ENCODE data around the gene TRIM66.
A peak's percentile ranks its signal among the peaks of the same experiment; 100 is the strongest.

TRIM66 gene

DNA sequence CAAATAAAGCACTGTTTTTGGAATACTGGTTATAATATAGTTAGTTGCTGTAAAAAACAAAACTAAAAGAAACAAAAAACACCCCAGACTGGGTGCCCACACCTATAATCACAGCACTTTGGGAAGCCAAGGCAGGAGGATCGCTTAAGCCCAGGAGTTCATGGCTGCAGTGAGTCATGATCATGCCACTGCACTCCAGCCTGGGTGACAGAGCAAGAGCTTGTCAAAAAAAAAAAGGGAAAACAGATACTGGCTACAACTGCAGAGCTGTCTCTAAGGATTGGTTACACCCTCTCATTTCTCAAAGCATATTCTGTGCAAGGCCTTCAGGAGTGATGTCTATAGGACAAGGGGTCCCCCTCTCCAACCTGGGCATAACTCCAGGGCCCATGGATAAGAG is 73.8 kb downstream of the TRIM66 start:
- DNase-seq (ENCODE audit: low spot score): no peak

- DNase-seq (ENCODE audit: low spot score): no peak
These were observed 76.4 kb downstream of the TRIM66 start for GRCh38 chr11:8605971-8606563.

- peak; percentile 66 for DNase-seq (ENCODE audit: low spot score)
These were observed 78.3 kb downstream of the TRIM66 start for GRCh38 chr11:8604078-8604723.

- DNase-seq (ENCODE audit: low spot score): no peak
These were observed 78.8 kb downstream of the TRIM66 start for GRCh38 chr11:8603696-8604077.

- no peak for DNase-seq (ENCODE audit: low spot score)
These were observed 80.9 kb downstream of the TRIM66 start for GRCh38 chr11:8601376-8602133.

DNA sequence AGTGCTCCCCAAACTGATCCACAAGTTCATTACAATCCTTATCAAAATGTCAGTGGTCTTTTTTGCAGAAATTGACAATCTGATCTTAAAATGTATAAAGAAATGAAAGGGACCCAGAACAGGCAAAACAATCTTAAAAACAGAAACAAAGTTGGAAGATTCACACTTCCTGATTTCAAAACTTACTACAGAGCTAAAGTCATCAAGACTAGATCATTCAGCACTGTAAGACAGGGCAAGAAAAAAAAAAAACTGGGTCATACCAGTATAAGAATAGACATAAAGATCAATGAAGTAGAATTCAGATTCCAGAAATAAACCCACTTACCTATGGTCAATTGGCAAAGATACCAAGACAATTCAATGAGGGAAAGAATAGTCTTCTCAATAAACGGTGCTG is 84.0 kb downstream of the TRIM66 start:
- DNase-seq (ENCODE audit: low spot score): no peak

DNA sequence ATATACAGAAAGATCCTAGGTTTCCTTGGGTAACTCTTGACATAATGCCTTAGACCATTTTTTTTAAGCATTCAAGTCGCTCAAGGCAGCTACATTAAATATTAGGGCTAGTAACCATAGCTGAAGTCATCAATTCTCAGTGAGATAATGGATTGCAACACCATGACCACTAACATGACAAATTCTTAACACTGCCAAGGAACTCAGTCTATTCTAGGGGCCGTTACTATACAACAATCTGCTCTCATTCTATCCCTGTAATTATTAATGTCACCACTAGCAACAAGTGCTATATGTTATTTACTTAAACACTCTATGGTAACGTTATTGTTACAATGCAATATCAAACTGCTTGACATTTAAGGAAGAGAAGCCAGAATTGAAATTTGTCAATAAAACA is 85.3 kb downstream of the TRIM66 start:
- DNase-seq (ENCODE audit: low spot score): no peak

GRCh38 chr11:8596504-8597046 is 85.9 kb downstream of the TRIM66 start:
- no peak for DNase-seq (ENCODE audit: low spot score)

DNA sequence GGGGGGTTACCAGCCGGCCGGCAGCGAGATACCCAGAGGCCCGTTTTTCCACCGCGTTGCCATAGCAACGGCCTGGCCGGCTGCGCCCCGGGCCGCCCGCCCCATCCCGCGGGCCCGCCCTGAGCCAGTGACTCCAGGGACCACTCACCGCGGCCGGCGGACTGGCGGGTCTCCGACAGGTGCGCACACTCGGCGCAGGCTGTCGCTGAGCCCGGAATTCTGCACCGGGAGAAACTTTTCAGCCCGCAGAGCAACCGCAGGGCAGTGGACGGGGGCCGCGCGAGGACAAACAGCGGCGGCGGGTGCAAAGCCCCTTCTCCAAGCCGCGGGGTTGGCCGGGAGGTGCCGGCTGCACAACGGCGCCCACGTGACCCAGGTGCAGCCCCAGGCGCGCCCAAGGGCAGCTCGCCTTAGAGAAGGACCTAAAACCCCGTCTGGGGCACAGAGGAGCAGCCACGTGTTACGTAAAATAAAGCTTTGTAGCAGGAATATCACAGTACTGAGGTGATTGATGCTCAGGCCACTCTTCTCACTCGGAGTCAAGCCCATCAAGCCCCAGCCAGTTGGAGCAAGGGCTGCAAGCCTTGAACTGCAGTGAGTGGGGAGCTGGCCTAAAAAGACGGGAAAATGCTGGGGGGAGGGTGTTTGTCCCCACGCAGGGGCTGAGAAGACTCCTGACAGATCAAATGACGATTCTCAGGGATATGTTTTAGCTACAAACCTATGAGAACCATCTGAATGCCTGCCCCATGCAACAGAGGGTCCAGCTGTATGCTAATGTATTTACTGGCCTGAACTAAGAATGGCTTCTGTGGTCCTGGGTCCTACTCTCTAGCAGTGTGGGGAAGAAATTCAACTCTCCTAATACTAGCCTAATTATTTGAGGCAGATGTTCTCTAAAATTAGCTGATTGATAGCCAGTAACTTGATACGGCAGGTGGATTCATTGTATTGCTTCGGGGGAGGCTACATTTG is 88.2 kb downstream of the TRIM66 start, which contains the start of gene STK33:
Gene STK33, minus strand, starts transcription at position 294 of the 975 bp plus-strand sequence. CDS start 119,323 bp downstream, outside the sequence.
- peak; percentile 34 for DNase-seq (ENCODE audit: low spot score)

DNA sequence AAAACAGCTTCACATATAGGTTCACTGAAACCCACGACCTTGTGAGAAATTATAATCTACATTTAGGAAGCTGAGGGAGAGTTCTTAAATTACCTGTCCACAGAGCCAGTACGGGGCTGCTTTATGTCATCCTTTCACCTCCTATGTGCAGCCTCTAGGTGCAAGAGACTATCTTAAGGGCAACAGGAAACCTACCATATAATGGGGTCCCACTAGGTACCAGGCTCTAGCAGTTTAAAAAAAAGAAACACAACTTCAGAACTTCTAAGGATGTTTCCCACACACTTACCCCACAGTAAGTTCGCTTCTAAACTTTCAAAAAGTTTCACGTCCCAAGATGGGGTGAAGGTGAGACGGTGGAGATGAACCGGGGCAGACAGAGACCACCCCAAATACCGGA is 89.0 kb downstream of the TRIM66 start:
- no peak for DNase-seq (ENCODE audit: low spot score)

- no peak for DNase-seq (ENCODE audit: low spot score)
These were observed 94.5 kb downstream of the TRIM66 start for GRCh38 chr11:8587915-8588314.

GRCh38 chr11:8586805-8587204 is 95.7 kb downstream of the TRIM66 start:
- DNase-seq (ENCODE audit: low spot score): no peak

GRCh38 chr11:8586184-8586583 is 96.3 kb downstream of the TRIM66 start:
- no peak for DNase-seq (ENCODE audit: low spot score)

DNA sequence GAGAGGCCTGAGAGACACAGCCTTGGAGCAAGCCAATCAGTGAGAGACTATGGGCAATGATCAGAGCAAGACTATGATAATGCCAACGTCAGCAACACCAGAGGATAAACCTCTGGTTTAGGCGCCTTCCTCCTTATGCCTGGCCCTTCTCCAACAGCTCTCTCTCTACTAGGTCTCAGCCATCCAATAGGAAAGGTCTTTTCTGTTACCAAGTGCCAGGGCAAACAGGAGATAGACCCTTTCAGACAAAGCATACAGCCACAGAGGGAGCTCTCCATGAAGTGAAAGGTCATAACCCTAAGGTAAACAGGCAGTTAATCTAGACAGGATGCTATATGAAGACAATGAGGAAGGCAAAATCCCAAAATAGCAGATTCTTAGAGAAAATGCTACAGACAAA is 98.0 kb downstream of the TRIM66 start:
- DNase-seq (ENCODE audit: low spot score): no peak

- DNase-seq (ENCODE audit: low spot score): no peak
These were observed 98.4 kb downstream of the TRIM66 start for GRCh38 chr11:8584082-8584481.

- DNase-seq (ENCODE audit: low spot score): no peak
These were observed 101.2 kb downstream of the TRIM66 start for GRCh38 chr11:8581300-8581699.

- no peak for DNase-seq (ENCODE audit: low spot score)
These were observed 104.5 kb downstream of the TRIM66 start for GRCh38 chr11:8577791-8578581.

DNA sequence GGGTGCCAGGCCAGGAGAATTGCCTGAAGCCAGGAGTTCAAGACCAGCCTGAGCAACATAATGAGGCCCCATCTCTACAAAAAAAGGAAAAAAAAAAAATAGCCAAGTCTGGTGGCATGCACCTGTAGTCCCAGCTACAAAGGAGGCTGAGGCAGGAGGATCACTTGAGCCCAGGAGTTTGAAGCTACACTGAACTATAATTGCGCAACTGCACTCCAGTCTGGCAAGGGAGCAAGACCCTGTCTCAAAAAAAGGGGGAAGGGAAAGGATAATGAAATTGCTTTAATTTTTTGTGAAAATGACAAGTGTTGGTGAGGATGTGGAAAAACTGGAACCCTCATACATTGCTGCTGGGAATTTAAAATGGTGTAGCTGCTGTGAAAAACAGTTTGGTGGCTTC is 107.7 kb downstream of the TRIM66 start:
- DNase-seq (ENCODE audit: low spot score): no peak

GRCh38 chr11:8573777-8574176 is 108.7 kb downstream of the TRIM66 start:
- DNase-seq (ENCODE audit: low spot score): no peak

DNA sequence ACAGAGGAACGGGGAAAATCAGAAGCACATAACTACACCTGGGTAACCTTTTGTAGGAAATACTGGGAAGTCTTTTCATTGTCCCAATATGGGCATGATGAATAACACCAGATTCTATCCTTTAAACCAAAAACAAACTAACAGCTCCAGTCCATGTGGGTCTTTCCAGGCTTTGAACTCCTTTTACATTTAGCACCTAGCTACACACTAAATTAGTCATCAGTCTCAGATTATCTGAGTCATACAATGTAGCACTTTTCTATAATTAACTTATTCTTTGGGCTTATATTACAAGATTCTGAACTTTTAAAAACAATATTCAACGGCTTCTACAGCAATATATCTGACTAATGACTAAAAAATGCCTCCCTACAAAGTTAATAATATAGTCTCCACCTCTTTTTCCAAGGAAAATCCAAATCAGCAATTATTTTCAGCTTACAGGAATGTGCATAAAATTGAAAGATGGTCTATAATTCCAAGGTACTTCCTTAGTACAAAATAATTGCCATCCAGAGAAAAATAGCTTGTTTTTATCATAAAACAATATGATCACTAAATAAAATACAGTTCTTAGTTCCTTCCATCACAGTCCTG is 114.8 kb downstream of the TRIM66 start:
- DNase-seq (ENCODE audit: low spot score): no peak

Measured in HuH-7 (cell line).